GM21423 (cell line): ENCODE data around the gene ANKRD11.
"Not testable (repeated sequence)": the region's sequence is repeated elsewhere in the genome, so short reads cannot be mapped to it uniquely, and the experiment has no call there.

Source experiments
- ATAC-seq: cut with Tn5 transposase; IDR thresholded peaks from one replicate; pipeline ENCODE4 v1.9.1; 2021; ENCODE audit warnings: mild to moderate bottlenecking, moderate library complexity; ENCODE audit not compliant: unreplicated experiment

Gene ANKRD11

GRCh38 chr16:89304941-89305705, 185.2 kb downstream of the ANKRD11 start:
- no peak for ATAC-seq

- ATAC-seq: no peak
Measured at GRCh38 chr16:89304181-89304851, 186.0 kb downstream of the ANKRD11 start.

DNA sequence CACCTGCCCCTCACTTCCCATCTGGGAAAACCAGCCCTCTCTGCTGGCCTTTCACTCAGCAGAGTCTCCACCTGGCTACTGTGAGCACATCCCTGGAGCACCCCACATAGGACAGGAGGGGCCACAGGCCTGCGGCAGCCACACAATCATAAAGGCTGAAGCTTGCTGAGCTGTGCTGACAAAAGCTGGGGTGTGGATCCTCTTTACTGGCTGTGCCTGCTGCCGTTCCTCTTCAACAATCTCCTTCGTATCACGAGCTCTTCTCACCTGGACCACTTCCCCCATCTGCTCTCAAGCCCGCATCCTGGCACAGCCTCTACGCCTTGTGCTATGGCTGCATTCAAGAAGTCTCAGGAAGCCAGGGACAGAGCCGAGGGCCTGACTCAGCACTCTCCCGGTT, 186.7 kb downstream of the ANKRD11 start:
- no peak for ATAC-seq

GRCh38 chr16:89300976-89301360, 189.4 kb downstream of the ANKRD11 start:
- no peak for ATAC-seq

DNA sequence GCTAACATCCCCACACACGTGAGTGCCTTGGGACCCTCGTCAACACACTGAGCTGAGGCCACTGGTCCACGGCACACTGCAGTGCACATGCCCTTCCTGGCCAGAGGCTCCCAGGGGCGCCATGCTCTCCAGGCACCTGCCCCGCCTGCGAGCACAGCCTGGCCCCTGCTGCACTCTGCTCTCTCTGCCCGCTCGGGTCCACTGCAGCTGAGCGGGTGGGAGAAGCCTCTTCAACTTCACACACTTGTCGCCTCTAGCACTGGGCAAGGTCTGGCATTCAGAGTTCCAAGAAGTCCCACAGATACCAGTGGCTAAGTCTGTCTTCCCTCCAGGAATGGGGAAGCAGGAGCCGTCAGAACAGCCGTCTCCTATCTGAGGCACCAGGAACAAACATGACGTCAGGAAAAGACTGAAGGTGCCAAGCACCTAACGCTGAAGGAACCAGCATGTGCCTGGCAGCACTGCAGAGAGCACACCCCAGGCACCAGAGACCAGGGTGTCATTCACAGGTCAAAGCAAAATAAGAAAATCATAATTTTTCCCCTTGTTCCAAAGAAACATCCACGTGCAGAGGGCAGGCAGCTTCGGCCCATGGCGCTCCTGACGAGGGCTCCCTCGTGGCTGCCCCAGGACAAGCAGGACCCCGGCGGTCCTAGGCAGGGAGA, 189.9 kb downstream of the ANKRD11 start:
- ATAC-seq: no peak

DNA sequence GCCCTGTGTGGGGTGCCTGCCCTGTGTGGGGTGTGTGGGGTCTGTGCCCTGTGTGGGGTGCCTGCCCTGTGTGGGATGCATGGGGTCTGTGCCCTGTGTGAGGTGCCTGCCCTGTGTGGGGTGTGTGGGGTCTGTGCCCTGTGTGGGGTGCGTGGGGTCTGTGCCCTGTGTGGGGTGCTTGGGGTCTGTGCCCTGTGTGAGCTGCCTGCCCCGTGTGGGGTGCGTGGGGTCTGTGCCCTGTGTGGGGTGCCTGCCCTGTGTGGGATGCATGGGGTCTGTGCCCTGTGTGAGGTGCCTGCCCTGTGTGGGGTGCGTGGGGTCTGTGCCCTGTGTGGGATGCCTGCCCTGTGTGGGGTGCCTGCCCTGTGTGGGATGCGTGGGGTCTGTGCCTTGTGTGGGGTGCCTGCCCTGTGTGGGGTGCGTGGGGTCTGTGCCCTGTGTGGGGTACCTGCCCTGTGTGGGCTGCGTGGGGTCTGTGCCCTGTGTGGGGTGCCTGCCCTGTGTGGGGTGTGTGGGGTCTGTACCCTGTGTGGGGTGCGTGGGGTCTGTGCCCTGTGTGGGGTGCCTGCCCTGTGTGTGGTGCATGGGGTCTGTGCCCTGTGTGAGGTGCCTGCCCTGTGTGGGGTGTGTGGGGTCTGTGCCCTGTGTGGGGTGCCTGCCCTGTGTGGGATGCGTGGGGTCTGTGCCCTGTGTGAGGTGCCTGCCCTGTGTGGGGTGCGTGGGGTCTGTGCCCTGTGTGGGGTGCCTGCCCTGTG, 190.8 kb downstream of the ANKRD11 start:
- not testable (repeated sequence) for ATAC-seq

DNA sequence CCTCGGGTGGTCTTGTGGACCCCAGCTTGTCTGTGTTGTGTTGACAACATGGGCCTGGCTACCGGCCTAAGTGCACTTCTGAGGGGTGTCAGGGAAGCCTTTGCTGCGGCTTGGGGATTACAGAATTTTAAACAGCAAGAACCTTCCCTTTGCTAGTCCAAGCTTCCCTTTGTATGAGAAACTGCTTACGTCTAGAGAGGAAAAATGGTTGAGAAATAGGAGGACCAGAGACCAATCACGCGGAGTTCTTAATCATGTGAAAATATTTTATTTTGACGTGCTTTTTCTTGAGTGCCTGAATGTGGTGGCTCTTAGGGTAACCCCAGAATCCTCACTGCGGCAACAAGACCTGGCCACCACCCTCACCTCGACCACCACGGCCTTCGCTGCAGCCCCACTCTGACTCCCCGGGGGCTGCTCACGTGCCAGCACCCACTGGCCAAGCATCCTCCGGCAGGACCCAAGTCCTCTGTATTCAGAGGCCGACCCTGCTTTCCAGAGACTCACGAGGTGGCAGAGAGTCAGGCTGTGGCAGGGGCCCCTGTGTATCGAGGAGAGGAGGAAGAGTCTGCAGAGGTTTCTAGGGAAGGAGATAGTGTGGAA, 191.6 kb downstream of the ANKRD11 start:
- no peak for ATAC-seq

- ATAC-seq: no peak
Measured at GRCh38 chr16:89297910-89298545, 192.3 kb downstream of the ANKRD11 start.

GRCh38 chr16:89297156-89297874, 193.0 kb downstream of the ANKRD11 start:
- no peak for ATAC-seq

GRCh38 chr16:89295915-89296314, 194.4 kb downstream of the ANKRD11 start:
- no peak for ATAC-seq

DNA sequence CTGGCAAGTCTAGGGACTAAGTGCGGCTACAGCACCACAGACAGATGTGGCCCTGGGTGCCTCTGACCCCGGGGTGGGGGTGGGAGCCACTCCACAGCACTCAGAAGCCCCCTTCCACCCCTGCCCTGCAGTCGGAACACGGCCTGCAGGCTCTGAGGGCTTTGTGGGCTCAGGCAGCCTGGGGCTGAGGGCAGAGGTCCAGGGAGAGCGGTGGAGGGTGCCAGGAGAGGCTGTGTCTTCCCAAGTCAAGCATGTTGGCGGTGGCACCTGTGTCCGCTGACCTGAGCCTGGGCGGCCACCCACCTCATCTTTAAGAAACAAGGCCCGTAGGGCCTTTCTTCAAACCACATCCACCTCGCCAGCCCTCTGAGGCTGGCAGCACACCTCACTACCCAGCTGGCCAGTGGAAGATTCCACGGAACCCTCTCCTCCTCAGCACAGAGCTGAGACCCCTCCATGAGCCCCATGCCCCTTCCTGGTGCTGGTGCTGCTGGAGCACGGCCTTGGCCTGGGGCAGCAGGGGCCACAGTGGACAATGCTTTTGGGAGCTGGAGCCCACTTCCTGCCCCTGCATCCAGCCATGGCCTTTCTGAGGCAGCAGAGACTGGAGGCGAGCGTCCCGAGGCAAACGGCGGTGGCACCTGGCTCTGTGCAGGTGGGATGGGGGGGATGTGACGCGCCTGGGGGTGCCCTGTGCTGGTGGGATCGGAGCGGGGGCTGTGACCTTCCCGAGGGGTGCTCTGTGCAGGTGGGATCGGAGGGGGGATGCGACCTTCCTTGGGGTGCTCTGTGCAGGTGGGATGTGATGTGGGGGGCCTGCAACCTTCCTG, 195.1 kb downstream of the ANKRD11 start:
- ATAC-seq: no peak

DNA sequence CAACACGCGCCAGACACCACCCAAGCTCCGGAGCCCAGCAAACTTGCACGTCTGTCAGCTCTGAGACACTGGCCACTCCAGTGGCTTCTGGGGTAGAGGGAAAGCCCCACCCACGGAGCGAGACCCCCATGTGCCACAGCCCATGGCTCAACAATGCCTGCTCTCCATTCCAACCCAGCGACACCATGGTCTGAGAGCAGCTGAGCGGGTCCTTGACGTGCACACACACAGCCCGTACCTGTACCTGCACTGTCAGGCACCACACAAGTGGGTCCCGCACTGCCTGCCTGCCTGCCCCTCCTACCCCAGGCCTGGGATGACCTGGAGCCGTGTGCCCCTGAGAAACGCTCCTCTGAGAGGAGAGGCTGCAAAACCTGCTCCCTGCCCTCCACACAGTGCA, 195.9 kb downstream of the ANKRD11 start:
- ATAC-seq: no peak

- ATAC-seq: no peak
Measured at GRCh38 chr16:89293276-89294143, 196.9 kb downstream of the ANKRD11 start.

GRCh38 chr16:89292443-89293078, 197.8 kb downstream of the ANKRD11 start:
- ATAC-seq: no peak

DNA sequence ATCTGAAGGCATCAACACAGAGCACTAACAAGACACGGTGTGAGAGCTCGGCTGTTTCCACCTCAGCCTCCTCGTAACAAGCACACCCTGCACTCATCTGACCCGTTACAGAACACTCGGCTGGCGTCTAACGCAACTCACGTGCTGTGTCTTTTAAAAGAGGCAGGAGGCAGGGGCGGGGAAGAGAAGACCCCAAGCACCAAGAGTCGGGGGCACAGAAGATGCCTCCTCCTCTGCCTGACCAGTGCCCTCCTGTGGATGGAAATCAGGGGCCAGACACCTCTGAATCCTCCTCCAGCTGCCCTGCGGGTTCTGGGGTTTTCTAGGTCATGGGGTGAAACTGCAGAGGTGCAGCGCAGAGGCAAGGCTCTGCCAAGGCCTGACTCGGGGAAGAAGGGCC, 198.6 kb downstream of the ANKRD11 start:
- ATAC-seq: no peak

GRCh38 chr16:89291363-89291762, 199.0 kb downstream of the ANKRD11 start:
- ATAC-seq: no peak

DNA sequence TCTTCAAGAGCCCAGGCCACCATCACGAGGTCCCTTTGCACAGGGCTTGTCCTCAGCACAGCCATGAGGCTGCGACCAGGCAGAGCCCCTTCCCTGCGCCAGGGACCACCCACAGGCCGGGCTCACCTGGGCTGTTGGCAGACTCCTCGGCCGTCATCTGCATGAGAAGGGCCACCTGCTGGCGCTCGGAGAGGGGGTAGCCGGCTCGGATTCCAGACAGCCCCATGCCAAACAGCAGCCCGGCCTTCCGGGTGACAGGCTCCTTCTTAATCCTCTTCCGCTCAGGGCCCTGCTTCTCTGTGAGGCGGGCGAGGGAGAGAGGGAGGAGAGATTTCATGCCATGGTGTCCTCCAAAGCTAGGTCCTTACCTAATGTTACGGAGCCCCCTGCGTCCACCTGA, 199.5 kb downstream of the ANKRD11 start:
- no peak for ATAC-seq
